NCI-H510A (cell line): ENCODE data around the gene MCFD2.

Experiments
- DNase-seq: peaks from one replicate; lab custom pipeline; 2025; lab: John Stamatoyannopoulos, UW

MCFD2 gene

GRCh38 chr2:46873604-46874068 lies 42.0 kb downstream of the MCFD2 start:
- no peak for DNase-seq

DNA sequence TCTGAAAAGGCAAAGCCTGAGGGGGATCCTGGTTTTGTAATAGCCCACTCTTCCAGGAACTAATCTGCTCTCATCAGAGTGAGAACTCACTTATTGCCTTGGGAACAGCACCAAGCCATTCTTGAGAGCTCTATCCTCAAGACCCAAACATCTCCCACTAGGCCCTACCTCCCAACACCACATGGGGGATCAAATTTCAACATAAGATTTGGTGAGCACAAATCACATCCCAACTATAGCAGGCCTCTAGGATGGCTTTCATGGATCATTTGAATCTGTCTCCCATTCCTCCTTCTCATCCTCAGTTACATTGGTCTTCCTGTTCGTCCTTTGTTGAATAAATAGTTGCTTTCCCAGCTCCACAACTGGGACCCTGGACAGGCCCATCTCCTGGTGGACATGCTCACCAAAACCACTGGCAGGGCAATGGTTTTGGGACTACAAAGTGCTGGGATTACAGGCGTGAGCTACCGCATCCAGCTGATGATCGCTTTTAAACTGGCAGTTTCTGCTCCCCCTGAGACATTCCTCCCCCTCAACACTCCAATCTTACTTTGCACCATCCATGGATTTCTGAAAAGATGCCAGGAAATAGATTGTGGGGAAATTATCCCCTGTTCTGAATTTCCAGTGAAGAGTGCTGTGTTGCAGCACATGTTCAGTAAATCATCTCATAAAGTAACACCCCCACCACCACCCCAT lies 42.6 kb downstream of the MCFD2 start:
- no peak for DNase-seq

DNA sequence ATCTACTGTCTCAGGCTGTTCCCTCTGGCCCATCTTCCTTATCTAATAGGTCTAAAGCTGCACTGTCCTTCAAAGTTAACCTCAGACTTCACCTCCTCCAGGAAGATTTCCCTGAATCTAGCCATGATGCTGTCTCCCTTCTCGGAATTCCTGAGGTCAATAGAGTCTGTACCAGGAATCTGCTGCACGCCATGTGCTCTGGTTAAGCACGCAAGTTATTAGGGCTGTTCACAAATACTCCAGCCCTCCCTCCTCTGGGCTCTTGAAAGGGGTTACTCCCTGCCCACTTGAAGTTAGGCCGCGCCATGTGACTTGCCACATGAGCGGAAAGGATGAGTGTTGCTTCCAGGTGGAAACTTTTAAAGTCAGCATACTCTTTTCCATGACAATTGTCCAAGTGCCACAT lies 43.6 kb downstream of the MCFD2 start:
- DNase-seq: peak; percentile 47

- no peak for DNase-seq
Measured at GRCh38 chr2:46870051-46870839, 45.4 kb downstream of the MCFD2 start.

- DNase-seq: no peak
Measured at GRCh38 chr2:46869621-46870020, 46.0 kb downstream of the MCFD2 start.

GRCh38 chr2:46866770-46867246 lies 48.8 kb downstream of the MCFD2 start:
- no peak for DNase-seq

DNA sequence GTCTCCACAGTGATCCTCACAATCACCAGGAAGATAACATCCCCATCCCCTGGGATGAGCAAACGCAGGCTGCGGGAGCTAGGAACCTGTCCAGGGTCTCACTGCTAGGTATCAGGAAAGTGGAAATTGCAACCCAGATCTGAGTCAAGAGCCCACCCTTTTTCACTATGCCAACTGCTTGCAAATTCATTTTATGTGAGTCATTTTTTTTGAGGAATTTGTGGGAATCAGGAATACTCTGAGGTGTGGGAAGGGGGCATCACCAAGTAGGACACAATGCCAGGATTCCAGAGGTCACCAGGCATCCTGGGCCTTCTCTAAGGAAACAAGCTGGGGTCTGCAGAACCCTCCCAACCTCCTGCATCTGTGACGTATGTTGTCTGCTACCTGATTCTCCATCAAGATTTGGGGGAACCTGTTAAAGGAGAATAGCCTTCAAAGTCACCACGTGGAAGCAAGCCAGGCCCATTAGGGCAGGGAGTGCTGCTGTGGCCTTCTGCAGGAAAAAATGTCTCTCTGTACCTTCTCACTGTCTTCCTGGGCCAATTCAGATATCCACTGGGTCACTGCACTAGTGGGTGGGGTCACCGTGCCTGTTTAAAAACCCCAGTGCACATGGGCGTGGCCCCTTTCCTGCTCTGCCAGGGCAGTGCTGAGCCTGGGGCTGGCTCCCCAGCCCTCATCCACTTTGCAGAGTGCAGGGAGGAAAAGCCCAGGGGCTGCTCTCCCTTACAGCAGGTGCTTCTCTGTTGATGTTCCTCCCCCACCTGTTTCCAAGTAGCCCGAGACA lies 50.2 kb downstream of the MCFD2 start:
- no peak for DNase-seq

- no peak for DNase-seq
Measured at GRCh38 chr2:46863882-46864281, 51.7 kb downstream of the MCFD2 start.

GRCh38 chr2:46862514-46862913 lies 53.1 kb downstream of the MCFD2 start:
- DNase-seq: no peak

GRCh38 chr2:46861916-46862315 lies 53.7 kb downstream of the MCFD2 start:
- DNase-seq: no peak

DNA sequence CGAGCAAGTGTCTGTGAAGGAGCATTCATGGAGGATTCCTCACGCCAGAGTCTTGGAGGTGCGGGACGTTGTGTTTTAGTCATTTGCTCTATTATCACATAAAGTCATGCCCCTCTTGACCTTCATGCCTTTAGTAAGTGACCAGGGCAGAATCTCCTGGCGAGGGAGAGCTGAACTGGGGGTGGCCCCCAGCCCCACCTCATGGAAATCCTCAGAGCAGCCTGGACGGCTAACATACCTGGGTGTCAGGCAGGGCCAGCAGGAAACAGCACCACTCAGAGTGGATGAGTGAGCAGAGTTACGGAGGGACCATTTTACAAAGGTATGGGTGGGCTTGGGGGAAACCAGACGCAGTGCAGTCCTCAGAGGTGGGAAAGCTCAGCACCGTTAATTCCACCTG lies 56.1 kb downstream of the MCFD2 start:
- no peak for DNase-seq

- no peak for DNase-seq
Measured at GRCh38 chr2:46858702-46859090, 56.9 kb downstream of the MCFD2 start.

GRCh38 chr2:46857871-46858701 lies 57.5 kb downstream of the MCFD2 start:
- no peak for DNase-seq

GRCh38 chr2:46856336-46856735 lies 59.3 kb downstream of the MCFD2 start:
- DNase-seq: no peak

DNA sequence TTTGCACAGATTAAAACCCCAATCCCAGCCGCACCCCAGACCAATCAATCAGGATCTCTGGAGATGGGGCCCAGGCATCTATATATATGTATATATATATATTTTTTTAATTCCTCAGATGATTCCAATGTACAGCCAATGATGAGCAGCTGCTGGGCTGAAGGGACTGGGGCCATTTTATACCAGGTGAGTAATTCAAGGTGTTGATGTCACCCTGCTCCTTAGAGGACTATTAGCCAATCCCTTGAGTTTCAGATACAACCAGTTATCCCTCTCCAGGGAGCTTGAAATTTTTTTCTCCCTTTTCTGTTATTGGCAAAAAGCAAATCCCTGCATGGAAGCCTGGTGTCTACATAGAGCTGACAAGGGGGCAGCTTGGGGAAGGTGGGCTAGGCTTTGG lies 59.8 kb downstream of the MCFD2 start:
- no peak for DNase-seq

DNA sequence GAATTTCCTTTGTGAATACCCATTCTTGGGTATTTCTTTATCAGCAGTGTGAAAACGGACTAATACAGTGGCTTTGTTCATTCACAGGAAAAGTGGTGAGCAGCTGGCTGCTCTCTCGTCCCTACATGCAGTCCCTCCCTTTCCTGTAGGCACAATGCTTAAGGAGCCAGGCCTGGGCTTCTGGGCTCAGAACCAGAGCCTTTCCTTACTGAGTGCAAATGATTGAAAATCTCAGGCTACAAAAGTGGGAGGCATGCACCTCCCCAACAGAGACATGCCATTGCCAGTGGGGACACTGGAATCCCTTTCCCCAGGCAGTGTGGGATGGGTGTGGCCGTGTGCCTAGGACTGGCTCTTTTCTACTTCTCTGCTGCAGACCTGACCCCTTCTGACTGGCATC lies 61.3 kb downstream of the MCFD2 start:
- DNase-seq: no peak

GRCh38 chr2:46852598-46852997 lies 63.0 kb downstream of the MCFD2 start:
- DNase-seq: no peak

GRCh38 chr2:46852124-46852523 lies 63.5 kb downstream of the MCFD2 start:
- no peak for DNase-seq
